MM.1S (cell line): ENCODE data around the gene CCND1.

Experiments used
- DNase-seq: peaks from one replicate; pipeline ENCODE4 v3.0.0-alpha.2; 2015
- H2AFZ ChIP-seq: fragments of 300-600 bp; sonication (generic); 2 replicates; pipeline ENCODE4 v1.6.0; 2016; ENCODE audit warnings: antibody characterized with exemption, low read length
- H3F3A ChIP-seq: fragments of 300-600 bp; sonication (generic); 2 replicates; pipeline ENCODE4 v1.6.1; 2016; ENCODE audit warnings: mild to moderate bottlenecking, antibody characterized with exemption, low read length, moderate library complexity, mixed read lengths; ENCODE audit not compliant: insufficient read depth
- H3K27ac ChIP-seq: fragments of 300-600 bp; sonication (generic); 2 replicates; pipeline ENCODE4 v1.5.1; 2016; ENCODE audit warnings: mild to moderate bottlenecking, low read length
- H3K27me3 ChIP-seq: fragments of 300-600 bp; sonication (generic); replicated peaks from 2 replicates; pipeline ENCODE4 v1.6.0; 2016; ENCODE audit warnings: low read length; ENCODE audit not compliant: insufficient read depth
- H3K36me3 ChIP-seq: fragments of 300-600 bp; sonication (generic); replicated peaks from 2 replicates; pipeline ENCODE4 v1.6.1; 2016; ENCODE audit warnings: mild to moderate bottlenecking, low read length, mixed read lengths; ENCODE audit not compliant: insufficient read depth
- H3K4me1 ChIP-seq: fragments of 300-600 bp; sonication (generic); 2 replicates; pipeline ENCODE4 v1.6.1; 2016; ENCODE audit warnings: low read length, mixed read lengths
- H3K4me2 ChIP-seq: fragments of 300-600 bp; sonication (generic); 2 replicates; pipeline ENCODE4 v1.6.0; 2016; ENCODE audit warnings: low read depth, low read length
- H3K4me3 ChIP-seq: fragments of 300-600 bp; sonication (generic); 2 replicates; pipeline ENCODE4 v1.5.1; 2016; ENCODE audit warnings: low read length, mixed read lengths
- H3K79me2 ChIP-seq: fragments of 300-600 bp; sonication (generic); 2 replicates; pipeline ENCODE4 v1.6.1; 2016; ENCODE audit warnings: mixed run types, low read length, mixed read lengths
- H3K9ac ChIP-seq: fragments of 300-600 bp; sonication (generic); 2 replicates; pipeline ENCODE4 v1.6.1; 2016; ENCODE audit warnings: low read length, mixed read lengths
- H3K9me2 ChIP-seq: fragments of 300-600 bp; sonication (generic); replicated peaks from 2 replicates; pipeline ENCODE4 v1.6.1; 2016; ENCODE audit warnings: mild to moderate bottlenecking, low read length, mixed read lengths; ENCODE audit not compliant: insufficient read depth
- H3K9me3 ChIP-seq: fragments of 300-600 bp; sonication (generic); replicated peaks from 2 replicates; pipeline ENCODE4 v1.6.1; 2016; ENCODE audit warnings: mild to moderate bottlenecking, low read length, mixed read lengths; ENCODE audit not compliant: insufficient read depth
- H4K20me1 ChIP-seq: fragments of 300-600 bp; sonication (generic); 2 replicates; pipeline ENCODE4 v1.6.1; 2016; ENCODE audit warnings: mild to moderate bottlenecking, low read length, moderate library complexity, mixed read lengths; ENCODE audit not compliant: insufficient read depth
- CTCF ChIP-seq: fragments of 300-600 bp; sonication (generic); IDR thresholded peaks from 2 replicates; pipeline ENCODE4 v1.5.1; 2016; ENCODE audit warnings: antibody characterized with exemption, low read length, mixed read lengths
- EZH2 ChIP-seq: fragments of 300-600 bp; sonication (generic); optimal IDR thresholded peaks from 2 replicates; pipeline ENCODE3; 2017; ENCODE audit warnings: low read depth, mild to moderate bottlenecking, antibody characterized with exemption, low read length, mixed read lengths
- EZH2phosphoT487 ChIP-seq: fragments of 300-600 bp; sonication (generic); IDR thresholded peaks from 2 replicates; pipeline ENCODE4 v1.6.1; 2018; ENCODE audit warnings: antibody characterized with exemption, low read length

Gene CCND1

DNA sequence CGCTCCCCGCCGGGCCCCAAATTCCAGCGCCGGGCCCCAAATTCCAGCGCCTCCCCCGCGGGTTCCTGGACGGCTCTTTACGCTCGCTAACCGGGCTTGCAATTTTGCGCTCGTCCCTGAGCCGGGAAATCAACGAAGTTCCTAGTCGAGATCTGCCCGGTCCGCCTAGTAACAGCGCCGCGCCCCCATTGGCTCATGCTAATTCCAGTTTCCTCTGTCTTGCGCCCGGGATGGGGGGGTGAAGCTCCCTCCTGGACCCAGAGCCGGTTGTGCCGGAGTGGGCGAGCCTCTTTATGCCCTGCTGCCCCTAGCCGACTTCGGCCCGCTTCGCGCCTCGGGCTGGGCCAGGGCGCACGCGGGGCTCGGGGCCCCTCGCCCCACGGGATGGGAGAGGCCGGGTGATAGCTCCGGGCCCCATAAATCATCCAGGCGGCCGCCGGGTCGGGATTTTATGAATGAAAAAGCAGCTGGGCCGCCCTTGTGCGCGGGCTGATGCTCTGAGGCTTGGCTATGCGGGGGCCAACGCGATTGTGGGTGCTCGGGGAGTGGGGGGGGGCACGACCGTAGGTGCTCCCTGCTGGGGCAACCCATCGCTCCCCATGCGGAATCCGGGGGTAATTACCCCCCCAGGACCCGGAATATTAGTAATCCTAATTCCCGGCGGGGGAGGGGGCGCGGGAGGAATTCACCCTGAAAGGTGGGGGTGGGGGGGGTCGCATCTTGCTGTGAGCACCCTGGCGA is 1.8 kb upstream of the CCND1 start:
- peak overlapping the region; percentile 52 for H3K4me3 ChIP-seq
- H3F3A ChIP-seq, result peaks cover 15% of the 10 kb centered on the region; the same call in 1 of the 2 replicates
- H2AFZ ChIP-seq, result peak overlapping the region; percentile 45
- H4K20me1 ChIP-seq, result no peaks in the 10 kb centered on the region
- no peaks in the 10 kb centered on the region for H3K36me3 ChIP-seq
- H3K9me2 ChIP-seq, result no peaks in the 10 kb centered on the region
- H3K27me3 ChIP-seq, result peaks cover 59% of the 10 kb centered on the region
- H3K4me1 ChIP-seq, result peaks cover 27% of the 10 kb centered on the region
- 0 out of 2 replicates have a peak, but pooled peaks cover 3% of the 10 kb centered on the region for H3K79me2 ChIP-seq
- H3K9ac ChIP-seq, result no peak overlapping the region; the same call in 1 of the 2 replicates
- DNase-seq, result peak; percentile 49
- H3K4me2 ChIP-seq, result peak overlapping the region; percentile 98
- no peaks in the 10 kb centered on the region for H3K9me3 ChIP-seq
- TF ChIP-seq EZH2, result no peak
- TF ChIP-seq CTCF, result no peak
- TF ChIP-seq EZH2phosphoT487, result no peak
- H3K27ac ChIP-seq, result no peak overlapping the region

GRCh38 chr11:69639831-69640230 is 1.1 kb upstream of the CCND1 start:
- peaks cover 27% of the 10 kb centered on the region for H3K4me1 ChIP-seq
- peak overlapping the region; percentile 98 for H3K4me2 ChIP-seq
- 0 out of 2 replicates have a peak, but pooled peaks cover 3% of the 10 kb centered on the region for H3K79me2 ChIP-seq
- peaks cover 59% of the 10 kb centered on the region for H3K27me3 ChIP-seq
- no peak overlapping the region for H3K27ac ChIP-seq
- H2AFZ ChIP-seq, result no peak overlapping the region
- no peaks in the 10 kb centered on the region for H3K9me3 ChIP-seq
- H3F3A ChIP-seq, result peaks cover 15% of the 10 kb centered on the region; the same call in 1 of the 2 replicates
- no peaks in the 10 kb centered on the region for H3K9me2 ChIP-seq
- TF ChIP-seq CTCF, result no peak
- TF ChIP-seq EZH2, result peak; percentile 32
- TF ChIP-seq EZH2phosphoT487, result no peak
- no peak for DNase-seq
- H3K36me3 ChIP-seq, result no peaks in the 10 kb centered on the region
- peak overlapping the region; percentile 65; the same call in 1 of the 2 replicates for H3K4me3 ChIP-seq
- H3K9ac ChIP-seq, result no peak overlapping the region
- H4K20me1 ChIP-seq, result no peaks in the 10 kb centered on the region

DNA sequence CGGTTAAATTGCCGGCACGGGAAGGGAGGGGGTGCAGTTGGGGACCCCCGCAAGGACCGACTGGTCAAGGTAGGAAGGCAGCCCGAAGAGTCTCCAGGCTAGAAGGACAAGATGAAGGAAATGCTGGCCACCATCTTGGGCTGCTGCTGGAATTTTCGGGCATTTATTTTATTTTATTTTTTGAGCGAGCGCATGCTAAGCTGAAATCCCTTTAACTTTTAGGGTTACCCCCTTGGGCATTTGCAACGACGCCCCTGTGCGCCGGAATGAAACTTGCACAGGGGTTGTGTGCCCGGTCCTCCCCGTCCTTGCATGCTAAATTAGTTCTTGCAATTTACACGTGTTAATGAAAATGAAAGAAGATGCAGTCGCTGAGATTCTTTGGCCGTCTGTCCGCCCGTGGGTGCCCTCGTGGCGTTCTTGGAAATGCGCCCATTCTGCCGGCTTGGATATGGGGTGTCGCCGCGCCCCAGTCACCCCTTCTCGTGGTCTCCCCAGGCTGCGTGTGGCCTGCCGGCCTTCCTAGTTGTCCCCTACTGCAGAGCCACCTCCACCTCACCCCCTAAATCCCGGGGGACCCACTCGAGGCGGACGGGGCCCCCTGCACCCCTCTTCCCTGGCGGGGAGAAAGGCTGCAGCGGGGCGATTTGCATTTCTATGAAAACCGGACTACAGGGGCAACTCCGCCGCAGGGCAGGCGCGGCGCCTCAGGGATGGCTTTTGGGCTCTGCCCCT is 529 bp upstream of the CCND1 start:
- no peak overlapping the region for H3K27ac ChIP-seq
- no peak overlapping the region; the same call in 1 of the 2 replicates for H3K9ac ChIP-seq

More for the DNA sequence above, 529 bp upstream of the CCND1 start:
- Histone ChIP-seq H3K27me3 (peaks cover 58% of the 10 kb centered on the region), H3K9me2 (no peaks in the 10 kb centered on the region), H2AFZ (peak overlapping the region; percentile 65), H4K20me1 (no peaks in the 10 kb centered on the region), H3K4me2 (peak overlapping the region; percentile 98), H3K36me3 (no peaks in the 10 kb centered on the region), H3F3A (peaks cover 15% of the 10 kb centered on the region; the same call in 1 of the 2 replicates), H3K79me2 (0 out of 2 replicates have a peak, but pooled peaks cover 3% of the 10 kb centered on the region), H3K4me3 (peak overlapping the region; percentile 65), H3K9me3 (no peaks in the 10 kb centered on the region), H3K4me1 (peaks cover 27% of the 10 kb centered on the region)
- no peak for TF ChIP-seq CTCF
- TF ChIP-seq EZH2phosphoT487, result 0 out of 2 replicates have a peak, but pooled peaks have one; percentile 52
- no peak for TF ChIP-seq EZH2
- DNase-seq, result peak; percentile 40
